ENCODE results near the gene ADAMTS12. TPM values are rescaled to one million over a fixed set of nuclear protein-coding genes. Genes with fewer than 3 reads are reported as not detected.
A peak's percentile ranks its signal among the peaks of the same experiment; 100 is the strongest.

ADAMTS12 gene
- total RNA-seq, 1 experiment from 2014 or later = 9.1 TPM

DNA sequence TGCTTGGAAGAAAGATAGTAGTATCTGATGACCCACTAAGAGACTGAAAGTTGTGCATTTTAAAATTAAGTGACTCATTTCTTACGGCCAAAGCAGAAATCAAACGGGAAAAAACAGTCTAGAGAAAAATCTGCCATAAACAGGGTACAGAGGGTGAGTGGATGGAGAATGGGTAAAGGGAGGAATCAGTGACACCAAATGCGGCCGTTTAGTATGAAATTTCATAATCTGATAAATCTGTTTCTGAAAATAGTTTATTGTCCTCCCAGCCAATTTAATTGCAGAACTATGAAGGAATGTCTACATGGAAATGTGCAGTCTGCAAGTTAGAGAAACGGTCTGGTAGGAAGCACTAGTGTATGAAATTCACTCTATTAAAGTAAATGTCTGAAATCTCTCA, 39.5 kb downstream of the ADAMTS12 start:
- H3K27me3 ChIP-seq (replicated peaks) = no peaks in the 10 kb centered on the region
- no peak overlapping the region for H3K4me3 ChIP-seq
- H3K36me3 ChIP-seq = no peaks in the 10 kb centered on the region
- DNase-seq (ENCODE audit: low read depth in 1 of 2, low spot score in 2 of 2) = no peak
- peak overlapping the region; percentile 24; the same call in 1 of the 2 replicates for H3K27ac ChIP-seq
- peaks cover 34% of the 10 kb centered on the region for H3K4me1 ChIP-seq (replicated peaks)
- no peaks in the 10 kb centered on the region for H3K9me3 ChIP-seq (replicated peaks)

DNA sequence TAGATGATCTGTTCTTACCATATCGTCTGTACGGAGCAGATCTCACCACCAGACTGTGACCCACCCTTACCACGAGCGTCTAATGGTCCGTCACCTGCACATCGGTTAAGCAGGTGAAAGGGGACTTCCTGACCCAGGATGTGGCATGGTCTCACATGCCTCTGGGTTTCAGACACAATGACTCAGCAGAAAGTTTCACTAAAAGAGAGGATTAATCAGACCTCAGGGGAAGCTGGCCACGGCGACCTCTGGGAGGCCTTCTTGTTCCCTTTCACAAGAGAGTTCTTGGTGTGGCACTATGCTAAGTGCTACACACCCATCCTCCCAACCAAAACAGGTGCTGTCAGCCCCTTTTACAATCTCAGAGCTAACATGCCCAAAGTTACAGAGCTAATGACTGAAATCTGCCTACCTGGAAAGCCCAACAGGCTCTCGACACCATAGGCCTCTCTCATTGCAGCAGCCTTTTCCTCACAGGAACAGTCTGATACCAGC, 41.6 kb downstream of the ADAMTS12 start:
- Histone ChIP-seq H3K9me3 (replicated peaks) (no peaks in the 10 kb centered on the region), H3K36me3 (no peaks in the 10 kb centered on the region), H3K4me3 (no peak overlapping the region), H3K4me1 (replicated peaks) (peaks cover 43% of the 10 kb centered on the region), H3K27me3 (replicated peaks) (no peaks in the 10 kb centered on the region), H3K27ac (no peak overlapping the region)
- DNase-seq (ENCODE audit: low read depth in 1 of 2, low spot score in 2 of 2) = no peak

DNA sequence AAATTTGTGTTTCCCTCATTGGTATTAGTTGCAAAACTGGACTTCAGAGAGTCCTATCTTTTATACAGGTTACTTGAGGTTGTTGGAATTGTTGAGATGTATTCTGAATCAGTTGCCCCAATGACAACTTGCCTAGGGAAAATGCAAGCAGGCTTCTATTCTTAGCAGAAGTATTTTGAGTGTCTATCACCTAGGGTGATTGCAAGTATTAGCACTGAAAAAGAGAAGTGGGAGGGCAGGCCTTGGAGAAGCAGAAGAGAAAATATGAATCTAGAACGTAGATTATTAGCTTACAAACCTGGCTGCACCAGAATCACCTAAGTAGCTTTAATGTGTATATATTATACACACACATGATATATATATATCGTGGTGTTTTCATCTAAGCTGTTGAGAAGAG, 43.2 kb downstream of the ADAMTS12 start:
- no peaks in the 10 kb centered on the region for H3K36me3 ChIP-seq
- H3K4me3 ChIP-seq = no peak overlapping the region
- no peaks in the 10 kb centered on the region for H3K27me3 ChIP-seq (replicated peaks)
- H3K27ac ChIP-seq = no peak overlapping the region
- H3K9me3 ChIP-seq (replicated peaks) = no peaks in the 10 kb centered on the region
- DNase-seq (ENCODE audit: low read depth in 1 of 2, low spot score in 2 of 2) = no peak
- H3K4me1 ChIP-seq (replicated peaks) = peaks cover 33% of the 10 kb centered on the region

DNA sequence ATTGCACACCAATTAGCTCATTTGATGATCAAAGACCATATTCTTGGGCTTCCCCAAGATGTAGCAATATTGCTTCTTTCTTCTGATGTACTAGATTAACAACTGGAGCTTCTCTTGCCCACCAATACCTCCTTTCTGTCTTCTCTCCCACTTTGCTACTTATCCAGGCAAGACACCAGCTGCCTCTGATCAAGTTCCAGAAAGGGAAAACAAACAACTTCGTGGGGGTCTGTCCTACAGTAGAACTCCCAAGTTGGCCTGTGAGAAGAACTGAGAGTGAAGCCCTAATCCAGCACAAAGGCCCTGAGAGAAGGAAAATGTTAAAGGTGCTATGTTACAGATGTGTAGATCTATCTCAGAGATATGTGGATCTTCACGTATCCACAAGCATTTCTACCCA, 44.9 kb downstream of the ADAMTS12 start:
- Histone ChIP-seq H3K27ac (no peak overlapping the region), H3K9me3 (replicated peaks) (no peaks in the 10 kb centered on the region), H3K36me3 (no peaks in the 10 kb centered on the region), H3K27me3 (replicated peaks) (no peaks in the 10 kb centered on the region), H3K4me1 (replicated peaks) (peaks cover 21% of the 10 kb centered on the region), H3K4me3 (no peak overlapping the region)
- peak in 1 of 2 experiments; percentile 28 for DNase-seq (ENCODE audit: low read depth in 1 of 2, low spot score in 2 of 2)

GRCh38 chr5:33843579-33843978, 48.2 kb downstream of the ADAMTS12 start:
- H3K27ac ChIP-seq = no peak overlapping the region
- peaks cover 11% of the 10 kb centered on the region for H3K4me1 ChIP-seq (replicated peaks)
- H3K9me3 ChIP-seq (replicated peaks) = no peaks in the 10 kb centered on the region
- no peak overlapping the region for H3K4me3 ChIP-seq
- H3K36me3 ChIP-seq = no peaks in the 10 kb centered on the region
- no peak for DNase-seq (ENCODE audit: low read depth in 1 of 2, low spot score in 2 of 2)
- H3K27me3 ChIP-seq (replicated peaks) = no peaks in the 10 kb centered on the region

DNA sequence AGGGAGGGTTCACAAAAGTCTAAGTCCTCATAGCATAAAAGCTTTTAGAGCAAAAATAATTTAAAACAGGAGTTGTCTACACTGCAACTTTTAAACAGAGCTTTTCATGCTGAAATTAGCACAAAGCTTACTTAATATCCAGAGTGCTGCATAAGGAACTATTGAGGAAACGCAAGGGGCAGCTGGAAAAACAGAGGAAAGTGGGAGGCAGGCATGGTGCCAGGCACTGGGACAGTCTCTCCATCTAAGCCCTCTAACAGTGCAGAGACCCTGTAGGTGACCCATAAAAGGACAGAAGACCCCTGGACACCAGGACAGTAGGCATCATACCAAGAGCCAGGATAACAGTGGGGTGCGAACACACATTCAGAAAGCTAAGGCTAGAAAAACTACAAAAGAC, 49.3 kb downstream of the ADAMTS12 start:
- DNase-seq (ENCODE audit: low read depth in 1 of 2, low spot score in 2 of 2) = no peak
- Histone ChIP-seq H3K4me1 (replicated peaks) (peaks cover 17% of the 10 kb centered on the region), H3K27ac (no peak overlapping the region)

DNA sequence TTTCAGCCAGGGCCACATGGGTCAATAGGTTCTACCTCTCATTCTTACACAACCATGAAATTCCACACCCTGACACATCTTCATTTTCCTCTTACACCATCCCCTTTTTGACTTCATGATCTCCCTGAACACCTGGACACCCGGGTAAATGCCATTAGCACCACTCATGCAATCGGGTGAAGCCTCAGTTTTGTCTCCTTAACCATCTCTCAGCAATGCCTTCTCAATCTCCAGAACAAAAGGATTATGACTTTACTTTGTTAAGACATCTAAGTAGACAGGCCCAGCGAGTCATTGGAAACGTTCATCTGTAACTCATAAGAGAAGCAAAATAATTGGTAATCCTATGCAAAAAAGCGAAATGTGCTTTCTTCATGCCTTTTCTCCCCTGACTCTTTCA, 49.9 kb downstream of the ADAMTS12 start:
- peaks cover 22% of the 10 kb centered on the region for H3K4me1 ChIP-seq (replicated peaks)
- H3K4me3 ChIP-seq = no peak overlapping the region
- H3K27me3 ChIP-seq (replicated peaks) = no peaks in the 10 kb centered on the region
- no peak overlapping the region for H3K27ac ChIP-seq
- no peaks in the 10 kb centered on the region for H3K36me3 ChIP-seq
- no peaks in the 10 kb centered on the region for H3K9me3 ChIP-seq (replicated peaks)
- no peak for DNase-seq (ENCODE audit: low read depth in 1 of 2, low spot score in 2 of 2)

More for the DNA sequence above, 49.3 kb downstream of the ADAMTS12 start:
- no peaks in the 10 kb centered on the region for H3K36me3 ChIP-seq
- H3K4me3 ChIP-seq = no peak overlapping the region
- no peaks in the 10 kb centered on the region for H3K9me3 ChIP-seq (replicated peaks)
- no peaks in the 10 kb centered on the region for H3K27me3 ChIP-seq (replicated peaks)

DNA sequence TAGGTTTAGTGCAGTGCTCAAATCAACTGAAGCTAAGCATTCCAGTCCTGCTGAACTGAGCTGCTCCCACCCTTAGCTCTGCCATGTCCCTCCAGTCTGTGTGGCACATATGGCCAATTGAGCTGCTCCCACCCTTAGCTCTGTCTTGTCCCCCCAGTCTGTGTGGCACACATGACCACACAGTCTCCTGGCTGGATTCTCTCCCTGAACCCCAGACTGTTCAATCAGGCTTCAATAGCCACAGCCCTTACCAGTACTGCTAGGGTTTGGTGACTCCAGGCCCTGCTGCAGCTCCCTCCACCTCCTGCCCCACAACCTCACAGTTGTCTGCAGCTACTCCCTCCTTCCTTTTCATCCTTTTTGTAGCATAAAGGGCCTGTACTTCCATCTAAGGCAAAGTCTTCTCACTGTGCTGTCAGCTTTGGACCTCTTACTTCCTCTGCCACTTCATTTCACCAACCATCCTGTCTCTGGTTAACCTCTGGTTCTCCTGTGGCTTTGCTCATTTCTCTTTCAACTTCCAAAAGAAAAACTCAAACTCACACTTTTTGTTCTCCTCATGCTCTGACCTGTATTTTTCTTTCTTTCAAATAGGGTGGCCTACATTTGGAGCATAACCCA, 50.8 kb downstream of the ADAMTS12 start:
- H3K36me3 ChIP-seq = no peaks in the 10 kb centered on the region
- no peak overlapping the region for H3K4me3 ChIP-seq
- H3K27ac ChIP-seq = no peak overlapping the region
- no peak for DNase-seq (ENCODE audit: low read depth in 1 of 2, low spot score in 2 of 2)
- no peaks in the 10 kb centered on the region for H3K9me3 ChIP-seq (replicated peaks)
- no peaks in the 10 kb centered on the region for H3K27me3 ChIP-seq (replicated peaks)
- H3K4me1 ChIP-seq (replicated peaks) = peaks cover 20% of the 10 kb centered on the region

DNA sequence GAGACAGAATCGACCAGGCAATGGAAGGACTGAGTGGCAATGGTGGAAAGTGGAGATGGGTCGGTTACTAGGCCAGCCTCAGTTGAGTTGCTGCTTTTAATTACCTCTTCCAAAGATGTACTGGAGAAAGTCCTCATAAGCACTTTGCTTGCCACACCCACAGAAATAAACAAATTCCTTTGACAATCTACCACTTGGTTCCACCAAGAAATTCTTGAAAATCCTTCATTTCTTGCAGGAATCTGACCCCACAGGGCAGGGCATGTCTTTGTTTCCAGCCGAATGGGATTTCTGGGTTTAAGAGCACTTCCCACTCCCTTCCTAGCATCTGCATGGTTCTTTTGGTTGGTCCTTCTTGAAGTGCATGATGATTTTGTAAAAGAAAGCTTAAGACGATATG, 54.5 kb downstream of the ADAMTS12 start:
- no peak for DNase-seq (ENCODE audit: low read depth in 1 of 2, low spot score in 2 of 2)
- Histone ChIP-seq H3K4me1 (replicated peaks) (peaks cover 31% of the 10 kb centered on the region), H3K27ac (peak overlapping the region; percentile 24; the same call in 1 of the 2 replicates), H3K27me3 (replicated peaks) (no peaks in the 10 kb centered on the region), H3K9me3 (replicated peaks) (no peaks in the 10 kb centered on the region), H3K4me3 (no peak overlapping the region), H3K36me3 (no peaks in the 10 kb centered on the region)

GRCh38 chr5:33834334-33834733, 57.5 kb downstream of the ADAMTS12 start:
- peaks cover 31% of the 10 kb centered on the region for H3K4me1 ChIP-seq (replicated peaks)
- no peaks in the 10 kb centered on the region for H3K27me3 ChIP-seq (replicated peaks)
- H3K4me3 ChIP-seq = no peak overlapping the region
- H3K9me3 ChIP-seq (replicated peaks) = no peaks in the 10 kb centered on the region
- H3K36me3 ChIP-seq = no peaks in the 10 kb centered on the region
- no peak for DNase-seq (ENCODE audit: low read depth in 1 of 2, low spot score in 2 of 2)
- H3K27ac ChIP-seq = peak overlapping the region; percentile 38; the same call in 1 of the 2 replicates

GRCh38 chr5:33833237-33833575, 58.6 kb downstream of the ADAMTS12 start:
- Histone ChIP-seq H3K27ac (no peak overlapping the region), H3K4me3 (no peak overlapping the region), H3K4me1 (replicated peaks) (peaks cover 31% of the 10 kb centered on the region), H3K27me3 (replicated peaks) (no peaks in the 10 kb centered on the region), H3K9me3 (replicated peaks) (no peaks in the 10 kb centered on the region), H3K36me3 (no peaks in the 10 kb centered on the region)
- DNase-seq (ENCODE audit: low read depth in 1 of 2, low spot score in 2 of 2) = no peak

DNA sequence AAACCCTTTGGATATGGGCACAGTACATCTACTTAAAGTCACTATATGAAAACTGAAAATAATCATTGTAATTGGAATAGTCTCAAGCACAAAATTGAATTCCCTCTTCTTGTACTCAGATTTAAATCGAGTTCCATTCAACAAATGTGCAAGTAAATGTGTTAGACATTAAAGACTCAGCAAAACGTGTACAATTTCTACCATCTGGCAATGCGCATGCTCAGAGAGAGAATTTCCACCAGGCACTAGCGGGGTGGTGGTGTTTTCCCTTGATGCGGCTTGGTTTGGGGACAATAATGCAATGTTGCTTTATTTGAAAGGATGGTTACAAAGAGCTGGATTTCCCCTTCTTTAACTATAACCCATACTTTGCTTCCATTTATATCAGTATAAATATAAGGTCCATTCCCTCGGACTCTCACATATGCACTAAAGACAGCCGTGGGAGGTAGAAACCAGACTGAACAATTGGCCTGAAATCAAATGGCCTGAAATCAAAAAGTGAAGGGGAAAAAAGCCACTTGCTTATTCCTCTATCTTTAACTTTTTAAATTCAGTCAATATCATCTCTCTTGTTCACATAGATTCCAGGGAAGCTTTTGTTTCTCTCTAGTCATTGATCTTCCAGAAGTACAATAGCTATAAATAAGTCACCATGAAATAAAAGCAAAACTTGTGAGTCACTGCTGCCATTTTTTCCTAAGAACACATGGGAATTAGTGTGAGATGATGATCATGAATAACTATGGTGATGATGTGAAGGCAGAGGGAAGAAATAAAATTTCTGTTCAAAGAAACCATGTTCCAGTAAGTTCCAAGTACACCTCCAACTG, 59.2 kb downstream of the ADAMTS12 start:
- H3K4me1 ChIP-seq (replicated peaks) = peaks cover 32% of the 10 kb centered on the region
- no peak for DNase-seq (ENCODE audit: low read depth in 1 of 2, low spot score in 2 of 2)

GRCh38 chr5:33831041-33831440, 60.7 kb downstream of the ADAMTS12 start:
- H3K36me3 ChIP-seq = no peaks in the 10 kb centered on the region
- H3K27me3 ChIP-seq (replicated peaks) = no peaks in the 10 kb centered on the region
- H3K4me1 ChIP-seq (replicated peaks) = peaks cover 24% of the 10 kb centered on the region
- no peak for DNase-seq (ENCODE audit: low read depth in 1 of 2, low spot score in 2 of 2)
- H3K27ac ChIP-seq = no peak overlapping the region
- no peaks in the 10 kb centered on the region for H3K9me3 ChIP-seq (replicated peaks)
- H3K4me3 ChIP-seq = no peak overlapping the region

More for the DNA sequence above, 59.2 kb downstream of the ADAMTS12 start:
- Histone ChIP-seq H3K4me3 (no peak overlapping the region), H3K9me3 (replicated peaks) (no peaks in the 10 kb centered on the region), H3K27me3 (replicated peaks) (no peaks in the 10 kb centered on the region), H3K36me3 (no peaks in the 10 kb centered on the region), H3K27ac (no peak overlapping the region)

DNA sequence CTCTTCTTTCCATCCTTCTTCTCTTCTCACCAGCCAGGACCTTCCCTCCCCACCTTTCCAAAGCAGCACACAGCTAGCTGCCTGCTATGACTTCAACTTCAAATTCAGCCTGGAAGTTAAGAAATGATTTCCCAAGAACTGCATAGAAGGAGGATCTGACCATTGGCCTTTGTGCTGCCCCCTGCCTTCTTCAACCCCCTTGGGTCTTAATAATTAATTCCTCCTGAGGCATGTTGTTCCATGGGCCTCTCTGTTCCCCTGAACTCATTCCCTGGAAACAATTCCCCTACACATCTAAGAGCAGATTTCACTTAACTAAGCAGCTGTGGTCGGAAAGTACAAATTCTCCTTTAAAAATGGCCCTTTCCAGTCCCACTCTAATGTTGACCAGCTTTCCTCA, 62.4 kb downstream of the ADAMTS12 start:
- H3K27ac ChIP-seq = no peak overlapping the region
- no peaks in the 10 kb centered on the region for H3K27me3 ChIP-seq (replicated peaks)
- H3K36me3 ChIP-seq = no peaks in the 10 kb centered on the region
- no peak overlapping the region for H3K4me3 ChIP-seq
- H3K9me3 ChIP-seq (replicated peaks) = no peaks in the 10 kb centered on the region
- DNase-seq (ENCODE audit: low read depth in 1 of 2, low spot score in 2 of 2) = no peak
- H3K4me1 ChIP-seq (replicated peaks) = peaks cover 19% of the 10 kb centered on the region
